Diencephalon (tissue), 1 donor: Measurements from ENCODE around the gene NR5A1. TPM values are rescaled to one million over a fixed set of nuclear protein-coding genes. Genes with fewer than 3 reads are reported as not detected.

Experiments
- total RNA-seq: library from RNA; depleted of rRNA; stranded (reverse); fragments of >200 nt; gene quantifications from one replicate; pipeline ENCODE4 v1.2.3, GENCODE V29; 2014

NR5A1 gene
- total RNA-seq = 0.69 TPM

DNA sequence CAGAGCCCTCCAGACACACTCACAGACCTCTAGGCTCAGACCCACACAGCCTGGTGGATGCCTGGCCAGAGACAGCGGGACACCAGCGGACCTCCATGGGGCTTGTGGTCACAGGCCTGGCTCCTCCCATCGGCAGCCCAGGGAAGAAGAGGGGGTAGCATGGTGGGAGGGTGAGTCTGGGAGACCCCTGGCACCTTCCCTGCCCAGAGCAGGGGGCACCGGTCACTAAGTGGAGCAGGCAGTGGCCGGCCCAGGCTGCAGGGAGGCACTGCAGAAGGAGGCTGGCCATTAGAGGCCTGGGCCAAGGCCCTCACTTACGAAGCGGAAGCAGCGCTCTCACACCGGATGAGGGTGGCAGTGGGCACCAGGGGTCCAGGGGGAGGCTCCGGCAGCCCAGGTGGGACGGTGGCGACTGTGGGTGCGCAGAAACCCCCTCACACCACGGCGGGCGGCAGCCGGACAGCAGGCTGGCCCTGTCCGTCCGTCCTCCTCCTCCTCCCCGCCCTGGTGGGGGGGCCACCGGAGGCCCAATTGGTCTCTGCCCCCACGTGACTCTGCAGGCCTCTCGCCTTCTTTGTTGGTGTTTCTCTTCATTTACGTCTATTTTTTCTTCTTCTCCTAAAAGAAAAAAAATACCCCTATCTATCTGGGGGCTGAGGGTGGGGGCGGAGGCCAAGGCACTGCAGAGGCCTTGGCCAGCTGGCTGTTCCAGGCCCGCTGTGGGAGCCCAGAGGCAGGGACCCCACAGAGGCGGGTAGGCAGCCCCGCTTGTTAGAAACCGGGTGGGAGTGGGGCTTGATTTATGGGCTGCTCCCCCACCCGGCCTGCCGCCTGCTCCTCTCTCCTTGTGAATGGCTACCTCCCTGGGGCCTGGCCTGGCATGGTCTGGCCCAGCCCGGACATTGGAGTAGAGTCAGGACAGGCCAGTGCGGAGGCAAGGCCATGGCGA lies at the start of gene NR5A1:
TSS of gene NR5A1 (minus strand) at position 469 of the 949 bp plus-strand sequence. CDS start 4,004 bp downstream, outside the sequence.

DNA sequence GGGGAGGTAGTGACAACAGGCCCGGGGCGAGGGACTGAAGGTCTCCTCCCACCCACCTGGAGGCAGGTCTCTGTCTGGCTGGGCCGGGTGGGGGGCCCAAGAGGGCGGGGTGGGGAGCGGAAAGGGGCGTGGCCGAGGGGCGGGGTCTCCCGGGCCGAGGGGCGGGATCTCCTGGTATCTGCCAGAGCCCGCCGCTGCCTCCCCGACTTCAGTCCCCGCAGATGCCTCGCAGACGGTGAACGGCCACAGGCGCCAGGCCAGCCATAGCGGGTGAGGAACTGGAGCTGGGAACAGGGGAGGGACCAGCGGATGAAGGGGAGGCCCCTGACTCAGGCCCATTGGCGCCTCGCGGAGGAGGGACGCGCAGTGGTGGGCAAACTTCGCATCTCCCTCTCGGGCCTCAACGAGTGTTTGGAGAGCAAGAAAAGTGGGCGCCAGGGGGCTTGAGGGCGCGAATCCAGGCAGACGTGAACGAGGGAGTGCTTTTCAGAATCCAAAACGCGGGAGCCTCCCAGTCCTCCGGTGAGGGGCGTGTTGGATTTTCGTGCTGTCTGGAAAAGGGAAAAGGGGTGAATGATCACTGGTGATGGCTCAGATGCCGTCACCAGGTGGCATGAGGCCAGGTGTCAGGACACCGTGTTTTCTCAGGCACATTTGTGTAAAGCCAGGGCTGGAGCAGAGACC lies 56.8 kb downstream of the NR5A1 start, which contains the start of gene ADGRD2:
TSS of gene ADGRD2 (plus strand) at position 211 of the 684 bp plus-strand sequence. CDS start 1,216 bp downstream, outside the sequence.

Other genes starting within 250 kb of the NR5A1 start
- gene NEK6, start 249.4 kb downstream of the NR5A1 start, total RNA-seq = 18.0 TPM
- gene PSMB7, start 92.0 kb downstream of the NR5A1 start, total RNA-seq = 172 TPM
- 0.46 TPM for gene ADGRD2, start 56.9 kb downstream of the NR5A1 start, total RNA-seq